ENCODE results near the gene HOXD4.

GRCh38 chr2:176178038-176178756 is 26.8 kb downstream of the HOXD4 start:
- TF ChIP-seq ZBTB33 (IDR thresholded peaks at IDR 0.05; ENCODE audit: borderline replicate concordance, low read depth) (no peak), CTCF (IDR thresholded peaks at IDR 0.05) (no peak), SMC3 (IDR thresholded peaks at IDR 0.05; ENCODE audit: low read depth, low read length) (no peak)

Measured in SK-N-SH (cell line).